Sigmoid colon (tissue), 4 donors: ENCODE results near the gene C1GALT1.

Source experiments
- CTCF ChIP-seq, 4 experiments: fragments of 450-650 bp in 3 of 4; fragments of 200-600 bp in 1 of 4; IDR thresholded peaks; one replicate each; pipeline ENCODE4 v1.5.1; 2016 to 2019; ENCODE audit warnings: antibody characterized with exemption in 4 of 4, mild to moderate bottlenecking in 3 of 4, moderate library complexity in 2 of 4
- EP300 ChIP-seq, 4 donors: sonication (generic); formaldehyde crosslinking; IDR thresholded peaks; one replicate each; pipeline ENCODE4 v1.6.1; 2017; ENCODE audit warnings: antibody characterized with exemption in 4 of 4
- POLR2A ChIP-seq, 2 donors: fragments of 450-650 bp; IDR thresholded peaks; one replicate each; pipeline ENCODE4 v1.6.1; 2016; ENCODE audit warnings: antibody characterized with exemption in 2 of 2, mild to moderate bottlenecking in 2 of 2, moderate library complexity in 2 of 2
- POLR2AphosphoS5 ChIP-seq, 4 donors: sonication (generic); formaldehyde crosslinking; IDR thresholded peaks; one replicate each; pipeline ENCODE4 v1.6.1; 2017; ENCODE audit warnings: antibody characterized with exemption in 4 of 4

- no peak for TF ChIP-seq CTCF (IDR thresholded peaks at IDR 0.05)
- TF ChIP-seq POLR2A (IDR thresholded peaks at IDR 0.05): no peak
- no peak for TF ChIP-seq POLR2AphosphoS5 (IDR thresholded peaks at IDR 0.05)
- TF ChIP-seq EP300 (IDR thresholded peaks at IDR 0.05): no peak
Measured at GRCh38 chr7:7212612-7213011, 30.3 kb downstream of the C1GALT1 start.
